NCI-H2171 treated with DMSO at 0.1 percent for 48 hours (cell line): ENCODE results near the gene GPR65.
"Not testable (repeated sequence)": the region's sequence is repeated elsewhere in the genome, so short reads cannot be mapped to it uniquely, and the experiment has no call there.

Experiments used
- DNase-seq: peaks from one replicate; lab custom pipeline; 2025; lab: John Stamatoyannopoulos, UW

The GPR65 gene

GRCh38 chr14:88004506-88005036, 364 bp upstream of the GPR65 start:
- no peak for DNase-seq

GRCh38 chr14:88005978-88006851, 1.3 kb downstream of the GPR65 start:
- DNase-seq: no peak

GRCh38 chr14:88007608-88008007, 2.7 kb downstream of the GPR65 start:
- no peak for DNase-seq

DNA sequence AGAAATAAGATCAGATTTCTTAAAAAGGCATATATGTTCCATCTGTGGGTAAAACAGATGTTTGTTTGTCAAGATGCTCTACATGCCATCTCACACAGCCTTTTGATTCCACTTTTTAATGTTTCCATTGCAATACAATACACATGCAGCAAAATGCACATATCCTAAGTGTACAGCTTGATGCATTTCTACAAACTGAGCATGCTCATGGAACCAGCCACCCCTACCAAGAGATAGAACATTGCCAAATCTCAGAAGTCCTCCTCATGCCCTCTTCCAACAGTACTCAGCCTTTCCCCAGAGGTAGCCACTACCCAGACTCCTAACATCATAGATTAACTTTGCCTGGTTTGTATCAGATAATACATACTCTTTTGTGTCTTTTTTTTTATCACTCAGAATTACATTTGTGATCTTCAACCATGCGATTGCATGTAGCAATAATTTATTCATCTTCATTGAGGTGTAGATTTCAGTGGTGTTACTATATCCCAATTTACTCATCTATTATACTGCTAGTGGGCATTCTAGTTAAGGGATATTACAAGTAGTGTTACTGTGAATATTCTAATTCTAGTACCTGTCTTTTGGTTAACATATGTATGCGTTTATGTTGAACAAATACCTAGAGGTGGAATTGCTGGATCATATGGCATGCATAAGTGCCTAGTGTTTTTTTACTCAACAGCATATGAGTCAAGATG, 3.3 kb downstream of the GPR65 start:
- no peak for DNase-seq

GRCh38 chr14:88009486-88009885, 4.6 kb downstream of the GPR65 start:
- no peak for DNase-seq

DNA sequence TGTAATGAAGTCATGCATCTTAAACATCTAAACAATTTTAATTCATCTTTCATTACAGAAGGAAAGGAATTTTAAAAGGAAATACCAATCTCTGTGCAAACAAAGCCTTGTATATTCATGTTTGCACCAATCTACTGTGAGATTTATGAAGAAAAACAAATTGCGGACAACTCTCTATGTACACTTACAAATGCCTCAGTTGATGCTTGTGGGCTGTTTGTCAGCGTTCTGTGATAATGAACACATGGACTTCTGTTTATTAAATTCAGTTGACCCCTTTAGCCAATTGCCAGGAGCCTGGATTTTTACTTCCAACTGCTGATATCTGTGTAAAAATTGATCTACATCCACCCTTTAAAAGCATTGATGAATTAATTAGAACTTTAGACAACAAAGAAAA, 5.4 kb downstream of the GPR65 start:
- DNase-seq: no peak

- DNase-seq: no peak
Observed at GRCh38 chr14:88012495-88012894, 7.6 kb downstream of the GPR65 start.

DNA sequence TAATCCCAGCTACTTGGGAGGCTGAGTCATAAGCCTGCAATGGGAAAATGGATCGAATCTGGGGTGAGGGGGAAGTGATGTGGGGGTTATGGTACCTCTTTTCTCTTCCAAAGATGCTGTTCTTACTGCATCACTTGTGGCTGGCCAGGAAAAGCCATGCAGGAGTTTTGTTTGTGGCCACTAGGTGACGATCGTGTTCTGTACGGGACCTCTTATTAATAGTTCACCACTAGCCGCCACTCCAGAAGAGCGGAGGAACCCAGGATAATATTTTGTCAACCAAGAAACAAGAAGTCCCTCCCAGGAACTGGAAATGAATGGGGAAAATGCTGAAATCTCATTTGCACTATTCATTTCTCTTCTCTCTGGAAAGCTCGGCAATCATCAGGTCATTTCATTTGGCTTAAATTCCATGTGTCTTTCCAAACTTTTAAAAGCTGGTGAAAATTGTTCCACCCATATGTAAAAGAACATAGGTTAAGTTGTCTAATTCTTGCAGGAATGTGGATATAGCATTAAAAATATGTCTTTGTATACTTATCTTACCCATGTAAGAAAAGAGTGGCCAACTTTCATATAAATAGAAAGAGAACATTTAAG, 8.9 kb downstream of the GPR65 start:
- DNase-seq: peak; percentile 86

- no peak for DNase-seq
Observed at GRCh38 chr14:88016768-88017167, 11.8 kb downstream of the GPR65 start.

- no peak for DNase-seq
Observed at GRCh38 chr14:88017535-88017934, 12.6 kb downstream of the GPR65 start.

DNA sequence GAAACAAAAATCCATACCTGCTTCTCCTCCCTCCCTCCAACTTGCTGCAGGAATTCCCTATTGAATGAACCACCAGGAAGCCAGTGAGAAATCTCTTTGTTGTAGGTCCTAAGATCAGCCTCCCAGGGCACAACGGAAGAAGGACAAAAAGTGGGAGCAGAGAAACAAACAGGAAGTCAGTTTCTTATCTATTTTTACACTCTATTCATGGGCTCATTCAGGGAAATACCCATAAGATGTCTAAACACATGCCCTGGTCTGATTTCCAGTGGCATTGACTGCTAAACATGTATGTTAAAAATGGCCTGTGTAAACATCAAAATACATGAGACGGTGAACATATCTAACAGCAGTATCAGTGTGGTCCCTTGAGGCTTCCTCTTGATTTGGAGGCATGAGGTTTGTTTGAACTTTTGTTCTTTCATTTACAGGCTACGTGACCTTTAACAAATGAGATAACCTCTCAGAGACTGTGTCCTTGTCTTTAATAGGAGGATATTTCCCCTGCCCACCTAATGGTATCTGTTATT, 18.8 kb downstream of the GPR65 start:
- DNase-seq: no peak

DNA sequence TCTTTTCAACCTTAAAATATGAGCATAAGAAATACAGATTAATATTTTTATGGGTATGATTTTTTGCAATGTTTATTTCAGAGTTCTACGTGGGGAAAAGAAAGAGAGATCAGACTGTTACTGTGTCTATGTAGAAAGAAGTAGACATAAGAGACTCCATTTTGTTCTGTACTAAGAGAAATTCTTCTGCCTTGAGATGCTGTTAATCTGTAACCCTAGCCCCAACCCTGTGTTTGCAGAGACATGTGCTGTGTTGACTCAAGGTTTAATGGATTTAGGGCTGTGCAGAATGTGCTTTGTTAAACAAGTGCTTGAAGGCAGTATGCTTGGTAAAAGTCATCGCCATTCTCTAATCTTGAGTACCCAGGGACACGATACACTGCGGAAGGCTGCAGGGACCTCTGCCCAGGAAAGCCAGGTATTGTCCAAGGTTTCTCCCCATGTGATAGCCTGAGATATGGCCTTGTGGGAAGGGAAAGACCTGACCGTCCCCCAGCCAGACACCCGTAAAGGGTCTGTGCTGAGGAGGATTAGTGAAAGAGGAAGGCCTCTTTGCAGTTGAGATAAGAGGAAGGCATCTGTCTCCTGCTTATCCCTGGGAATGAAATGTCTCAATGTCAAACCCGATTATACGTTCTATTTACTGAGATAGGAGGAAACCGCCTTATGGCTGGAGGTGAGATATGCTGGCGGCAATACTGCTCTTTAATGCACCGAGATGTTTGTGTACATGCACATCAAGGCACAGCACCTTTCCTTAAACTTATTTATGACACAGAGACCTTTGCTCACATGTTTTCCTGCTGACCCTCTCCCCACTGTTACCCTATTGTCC, 19.5 kb downstream of the GPR65 start:
- DNase-seq: not testable (repeated sequence)

DNA sequence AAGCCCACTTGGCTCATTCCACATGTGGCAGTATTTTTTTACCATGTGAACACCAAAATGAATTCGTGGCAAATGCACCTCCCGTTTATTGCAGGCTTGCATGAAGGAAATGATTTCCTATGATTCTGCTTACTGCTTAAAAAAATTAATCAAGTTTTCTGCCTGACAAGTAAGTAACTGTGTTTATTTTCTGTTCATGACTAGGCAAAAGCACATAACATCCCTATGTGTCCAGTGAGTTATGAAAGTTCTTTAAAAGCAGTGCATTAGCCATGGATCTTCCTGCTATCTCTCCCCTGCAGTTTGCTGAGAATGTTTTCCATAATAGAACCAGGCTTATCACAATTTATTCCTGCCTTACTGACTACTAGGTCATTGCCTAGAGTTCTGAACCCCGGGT, 20.4 kb downstream of the GPR65 start:
- no peak for DNase-seq

DNA sequence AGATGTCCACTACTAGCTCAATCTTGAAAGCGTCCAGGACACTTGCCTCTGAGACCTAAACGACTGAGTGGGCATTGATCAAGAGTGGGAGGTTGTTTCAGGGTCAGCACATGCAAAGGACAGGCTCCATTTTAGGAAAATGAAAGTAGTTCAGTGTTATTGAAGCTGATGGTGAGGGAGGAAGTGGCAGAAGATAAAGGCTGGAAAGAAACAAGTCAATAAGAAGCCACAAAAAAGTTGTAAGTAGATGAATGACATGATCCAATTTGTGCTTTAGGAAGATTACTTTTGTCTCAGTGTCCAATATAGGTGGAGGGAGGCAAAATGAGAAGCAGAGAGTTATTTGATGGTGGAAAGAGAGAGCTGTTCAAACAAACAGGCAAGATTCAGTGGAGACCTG, 22.0 kb downstream of the GPR65 start:
- DNase-seq: no peak

GRCh38 chr14:88029500-88029899, 24.6 kb downstream of the GPR65 start:
- no peak for DNase-seq

GRCh38 chr14:88030079-88030478, 25.1 kb downstream of the GPR65 start:
- DNase-seq: no peak

- DNase-seq: no peak
Observed at GRCh38 chr14:88030892-88031291, 26.0 kb downstream of the GPR65 start.

DNA sequence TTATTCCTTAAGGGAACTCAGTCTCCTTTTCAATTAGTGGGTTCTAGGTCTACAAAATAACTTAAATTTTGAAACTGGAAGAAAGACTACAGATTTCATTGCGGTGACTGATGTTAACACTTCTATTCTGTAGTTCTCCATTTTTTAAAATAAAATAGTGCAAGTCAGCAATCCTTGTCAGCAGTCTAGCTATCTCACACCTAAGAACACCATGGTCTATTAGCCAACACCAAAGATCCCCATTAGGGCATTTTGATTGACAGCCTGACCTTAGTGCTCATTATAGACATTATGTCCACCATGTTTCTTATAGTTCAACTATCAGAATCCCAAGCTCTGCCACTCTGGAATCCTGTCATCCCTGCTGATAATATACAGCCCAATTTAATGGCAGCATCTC, 27.4 kb downstream of the GPR65 start:
- DNase-seq: no peak

- DNase-seq: no peak
Observed at GRCh38 chr14:88034076-88034475, 29.1 kb downstream of the GPR65 start.

GRCh38 chr14:88036422-88036821, 31.5 kb downstream of the GPR65 start:
- no peak for DNase-seq

DNA sequence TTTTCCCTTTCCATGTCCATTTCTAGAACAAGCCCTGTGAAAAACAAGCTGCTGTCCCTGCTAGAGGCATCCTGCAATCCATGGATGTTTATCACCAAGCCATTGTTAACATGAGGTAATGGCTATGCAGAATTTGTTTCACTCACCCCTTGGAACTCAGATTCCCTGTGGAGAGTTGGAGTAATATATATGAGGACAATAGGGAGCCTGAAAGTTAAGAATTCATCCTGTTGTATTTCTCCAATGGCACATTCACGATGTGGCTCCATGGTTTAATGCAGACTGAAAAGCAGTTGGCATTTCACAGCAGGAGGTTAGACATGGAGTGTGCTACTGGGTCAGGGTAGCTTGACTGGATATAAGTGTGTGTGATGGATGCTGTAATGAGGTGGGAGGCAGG, 32.4 kb downstream of the GPR65 start:
- DNase-seq: no peak

- DNase-seq: no peak
Observed at GRCh38 chr14:88039197-88039596, 34.3 kb downstream of the GPR65 start.
